Stimulated activated CD8-positive, alpha-beta memory T cell treated with anti-CD3 and anti-CD28 coated beads, Interleukin-15, amount 100 ng/mL, for 24 hours (primary cell): Measurements from ENCODE around the gene CALN1.

Experiments used
- DNase-seq: peaks from one replicate; pipeline ENCODE4 v3.0.0-alpha.2; 2020; ENCODE audit warnings: low read depth

Gene CALN1

DNA sequence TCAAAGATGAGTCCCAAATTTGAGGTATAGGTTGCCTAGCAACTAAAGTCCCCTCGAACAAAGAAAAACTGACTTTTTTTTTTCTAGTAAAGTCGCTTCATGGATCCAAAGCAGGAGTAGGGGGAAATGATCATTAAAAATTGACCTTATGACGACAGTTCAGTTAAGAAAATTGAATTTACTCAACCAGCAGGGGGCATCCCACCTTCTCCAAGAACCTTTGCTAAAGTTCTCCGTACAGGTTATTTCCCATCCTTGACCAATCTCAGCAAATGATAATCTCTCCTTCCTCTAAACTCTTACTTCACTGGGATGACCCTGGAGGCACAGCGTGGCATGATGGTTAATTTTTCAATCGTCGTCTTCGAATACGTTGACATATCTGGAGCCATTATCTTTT is 228.3 kb downstream of the CALN1 start:
- DNase-seq = no peak

GRCh38 chr7:72182036-72182435 is 230.1 kb downstream of the CALN1 start:
- DNase-seq = no peak

DNA sequence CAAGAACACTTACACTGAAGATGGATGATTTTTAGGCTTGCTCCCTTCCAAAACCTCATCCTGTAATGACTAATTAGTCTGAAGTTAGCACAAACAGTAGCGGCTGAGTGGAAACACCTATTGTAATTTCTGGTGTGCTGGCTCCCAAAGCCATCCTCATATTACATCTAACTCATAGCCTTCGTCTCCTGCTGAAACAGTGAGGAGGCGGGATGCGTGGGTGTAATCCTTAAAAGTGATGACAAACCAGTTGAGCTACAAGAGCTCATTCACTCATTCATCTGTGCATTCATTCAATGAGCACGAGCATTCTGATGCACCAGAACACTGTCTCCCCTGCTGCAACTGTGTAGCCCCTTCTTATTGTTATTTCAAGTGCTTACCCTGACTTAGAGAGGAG is 235.3 kb downstream of the CALN1 start:
- no peak for DNase-seq

DNA sequence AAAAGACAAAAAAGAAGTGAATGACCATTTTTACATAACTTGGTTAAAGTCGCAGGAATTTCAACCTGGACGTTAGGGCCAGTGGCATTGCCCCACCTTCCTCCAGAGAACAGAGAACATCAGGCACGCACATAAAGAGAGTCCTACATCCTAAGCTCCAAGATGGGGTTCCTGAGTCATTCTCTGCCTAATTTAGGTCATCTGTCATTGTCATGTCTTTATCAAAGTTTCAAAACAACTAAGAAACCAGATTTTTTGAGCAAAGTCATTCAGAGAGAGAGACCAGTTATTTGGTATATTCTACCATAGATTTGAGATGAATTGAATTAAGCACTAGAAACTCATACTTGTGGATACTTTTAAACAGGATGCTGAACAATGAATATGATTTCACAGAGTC is 241.7 kb downstream of the CALN1 start:
- DNase-seq = no peak

- no peak for DNase-seq
These were observed 248.9 kb downstream of the CALN1 start for GRCh38 chr7:72163271-72163670.

GRCh38 chr7:72161534-72161933 is 250.6 kb downstream of the CALN1 start:
- no peak for DNase-seq

DNA sequence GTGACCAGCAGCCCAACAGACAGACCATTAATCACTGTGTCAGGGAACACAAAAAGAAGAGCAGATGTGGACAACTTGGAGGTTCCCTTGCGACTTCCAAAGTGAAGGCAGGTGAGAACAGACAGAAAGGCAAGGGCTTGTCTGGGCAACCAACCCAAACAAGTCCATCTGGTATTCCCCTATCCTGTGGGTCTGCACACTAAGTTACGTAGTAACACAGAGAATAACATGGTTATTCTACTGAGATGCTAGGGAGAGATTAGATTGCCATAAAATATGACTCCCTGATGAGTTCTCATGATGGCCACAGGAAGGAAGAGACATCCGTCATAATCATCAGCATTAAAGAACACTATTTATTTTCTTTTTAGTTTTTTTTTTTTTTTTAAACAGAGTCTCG is 252.2 kb downstream of the CALN1 start:
- DNase-seq = no peak

DNA sequence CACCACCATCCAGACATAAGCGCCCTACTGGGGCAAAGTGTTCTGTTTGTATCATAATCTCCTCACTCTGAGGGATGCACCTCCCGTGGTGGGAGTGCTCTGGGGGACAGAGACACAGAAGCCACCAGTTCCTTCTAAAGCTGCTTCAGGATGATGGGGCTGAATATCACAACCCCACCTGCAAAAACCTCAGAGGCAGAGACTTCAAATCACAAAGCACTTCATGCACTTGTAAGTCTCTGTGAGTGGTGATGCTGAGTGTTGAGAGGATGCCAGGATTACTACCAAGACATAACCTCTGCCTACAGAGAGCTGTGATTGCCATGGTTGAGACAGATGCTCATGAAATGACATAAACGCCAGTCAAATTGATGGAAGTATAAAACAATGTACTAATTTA is 255.5 kb downstream of the CALN1 start:
- no peak for DNase-seq

DNA sequence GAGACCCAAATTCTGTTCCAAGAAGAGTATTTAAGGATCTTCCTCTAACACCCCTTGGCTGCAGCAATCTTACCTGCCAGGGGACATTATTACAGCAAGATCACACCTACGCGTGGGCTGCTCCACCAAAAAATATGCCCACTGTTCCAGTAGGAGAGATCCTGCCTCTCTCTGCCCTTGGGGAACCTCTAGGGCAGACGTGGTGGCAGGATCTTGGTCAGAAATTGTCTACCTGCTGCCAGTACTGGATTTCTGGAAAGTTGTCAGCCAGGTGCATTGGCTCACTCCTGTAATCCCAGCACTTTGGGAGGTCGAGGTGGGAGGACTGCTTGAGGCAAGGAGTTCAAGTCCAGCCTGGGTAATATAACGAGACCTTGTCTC is 259.0 kb downstream of the CALN1 start:
- no peak for DNase-seq

GRCh38 chr7:72152161-72153131 is 259.7 kb downstream of the CALN1 start:
- no peak for DNase-seq

- no peak for DNase-seq
These were observed 271.6 kb downstream of the CALN1 start for GRCh38 chr7:72140566-72140965.

DNA sequence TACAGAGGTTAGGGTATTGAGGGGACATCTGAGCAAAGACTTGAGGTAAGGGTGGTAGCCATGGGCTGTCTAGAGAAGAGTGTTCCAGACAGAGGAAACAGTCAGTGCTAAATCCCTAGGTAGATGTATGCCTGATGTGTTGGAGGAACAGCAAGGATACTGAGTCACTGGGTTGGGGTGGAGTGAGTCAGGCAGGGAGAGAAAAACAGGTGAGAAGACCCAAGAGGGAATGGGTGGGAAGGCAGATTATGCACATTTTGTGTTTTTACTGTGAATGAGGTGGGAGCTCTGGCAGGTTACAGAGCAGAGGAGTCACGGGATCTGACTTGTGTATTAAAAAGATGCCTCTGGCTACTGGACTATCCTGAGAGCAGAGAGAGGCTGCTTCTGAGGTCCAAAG is 285.0 kb downstream of the CALN1 start:
- no peak for DNase-seq

- no peak for DNase-seq
These were observed 288.2 kb downstream of the CALN1 start for GRCh38 chr7:72123913-72124312.

DNA sequence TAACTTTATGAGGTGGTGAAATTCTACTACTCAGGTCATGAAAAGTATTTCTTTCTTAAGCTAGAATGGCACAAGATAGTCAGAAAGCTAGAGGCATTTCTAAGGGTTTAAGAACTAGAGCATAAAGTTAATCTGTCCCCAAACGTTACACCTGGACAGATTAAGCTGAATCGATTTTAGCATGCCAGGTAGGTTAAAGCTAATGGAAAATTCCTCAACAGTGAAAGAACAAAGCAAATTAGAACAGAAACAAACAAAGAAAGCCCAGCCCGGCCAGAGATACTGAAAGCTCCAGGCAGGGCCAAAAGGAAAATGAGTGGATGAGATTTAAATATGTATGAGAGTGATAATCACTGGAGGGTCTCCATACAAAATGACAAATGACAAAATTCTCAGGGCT is 293.8 kb downstream of the CALN1 start:
- DNase-seq = no peak

- DNase-seq = no peak
These were observed 298.0 kb downstream of the CALN1 start for GRCh38 chr7:72114129-72114528.

GRCh38 chr7:72112992-72113391 is 299.1 kb downstream of the CALN1 start:
- DNase-seq = no peak

DNA sequence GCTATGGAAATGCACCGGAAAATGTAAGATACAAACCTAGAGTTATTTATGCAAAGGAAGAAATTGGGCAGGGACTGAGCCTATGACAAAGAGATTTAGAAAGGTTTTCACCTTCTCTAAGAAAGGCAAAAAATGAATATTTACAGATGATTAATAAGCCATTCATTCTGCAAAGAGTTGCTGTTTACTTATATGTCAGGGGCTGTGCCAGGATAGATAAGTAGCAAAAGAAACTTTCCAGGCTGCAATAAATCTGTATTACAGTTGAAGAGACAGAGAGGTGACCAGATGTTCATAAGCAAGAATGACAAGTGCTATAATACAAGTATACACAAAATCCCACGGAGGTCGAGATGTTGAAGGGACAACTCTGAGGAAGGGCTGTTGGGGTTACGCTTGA is 299.6 kb downstream of the CALN1 start:
- no peak for DNase-seq

GRCh38 chr7:72111086-72111485 is 301.1 kb downstream of the CALN1 start:
- DNase-seq = no peak

DNA sequence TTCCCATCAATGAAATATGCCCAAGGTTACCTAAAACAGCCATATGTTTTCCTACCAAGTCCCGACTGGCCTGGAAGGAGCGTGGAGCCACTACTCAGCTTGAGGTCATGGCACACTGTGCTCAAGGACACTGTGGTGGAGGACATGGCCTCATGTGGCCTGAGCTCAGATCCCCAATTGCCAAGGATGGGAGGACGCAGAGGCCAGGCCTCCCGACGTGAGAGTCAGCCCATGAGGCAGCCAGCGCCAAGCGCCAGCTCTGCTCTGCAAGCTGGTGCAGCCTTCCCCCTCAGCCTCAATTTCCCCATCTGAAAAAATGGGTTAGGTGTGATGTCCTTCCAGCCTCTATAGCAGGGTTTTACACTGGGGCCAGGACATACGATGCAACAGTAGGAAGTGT is 302.6 kb downstream of the CALN1 start:
- no peak for DNase-seq

- no peak for DNase-seq
These were observed 305.7 kb downstream of the CALN1 start for GRCh38 chr7:72106405-72106804.

- DNase-seq = no peak
These were observed 310.7 kb downstream of the CALN1 start for GRCh38 chr7:72101444-72101843.

DNA sequence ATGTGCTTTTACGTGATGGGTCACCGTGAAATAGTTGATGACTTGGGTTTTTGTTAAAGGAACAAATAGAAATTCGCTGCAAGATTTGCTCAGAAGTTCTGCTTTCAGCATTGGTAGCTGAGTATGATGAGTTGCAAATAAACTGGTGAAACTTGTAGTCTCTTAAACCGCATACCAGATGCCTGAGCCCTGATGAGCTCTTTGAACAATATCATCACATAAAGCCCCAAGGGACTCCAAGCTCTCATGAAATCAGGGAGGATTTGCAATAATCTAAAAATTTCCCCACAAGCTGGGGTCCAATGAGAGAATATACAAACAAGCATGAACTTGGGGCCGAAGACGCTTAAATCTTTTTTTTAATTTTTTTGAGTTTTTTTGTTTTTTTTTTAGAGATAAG is 312.4 kb downstream of the CALN1 start:
- DNase-seq = no peak

- no peak for DNase-seq
These were observed 313.1 kb downstream of the CALN1 start for GRCh38 chr7:72098807-72099580.
